Stimulated activated CD4-positive, alpha-beta T cell treated with anti-CD3 and anti-CD28 coated beads, Interleukin-2, amount 100 ng/mL, for 4 hours (primary cell): ENCODE data around the gene CAPN6.

Experiments used
- DNase-seq: peaks from one replicate; pipeline ENCODE4 v3.0.0-alpha.2; 2020; ENCODE audit warnings: low read depth

Gene CAPN6

GRCh38 chrX:111199505-111199904 is 70.8 kb downstream of the CAPN6 start:
- DNase-seq = no peak
